Measurements from ENCODE around the gene YEATS4.

YEATS4 gene

GRCh38 chr12:69343357-69343756 is 16.2 kb upstream of the YEATS4 start:
- no peak for DNase-seq

DNA sequence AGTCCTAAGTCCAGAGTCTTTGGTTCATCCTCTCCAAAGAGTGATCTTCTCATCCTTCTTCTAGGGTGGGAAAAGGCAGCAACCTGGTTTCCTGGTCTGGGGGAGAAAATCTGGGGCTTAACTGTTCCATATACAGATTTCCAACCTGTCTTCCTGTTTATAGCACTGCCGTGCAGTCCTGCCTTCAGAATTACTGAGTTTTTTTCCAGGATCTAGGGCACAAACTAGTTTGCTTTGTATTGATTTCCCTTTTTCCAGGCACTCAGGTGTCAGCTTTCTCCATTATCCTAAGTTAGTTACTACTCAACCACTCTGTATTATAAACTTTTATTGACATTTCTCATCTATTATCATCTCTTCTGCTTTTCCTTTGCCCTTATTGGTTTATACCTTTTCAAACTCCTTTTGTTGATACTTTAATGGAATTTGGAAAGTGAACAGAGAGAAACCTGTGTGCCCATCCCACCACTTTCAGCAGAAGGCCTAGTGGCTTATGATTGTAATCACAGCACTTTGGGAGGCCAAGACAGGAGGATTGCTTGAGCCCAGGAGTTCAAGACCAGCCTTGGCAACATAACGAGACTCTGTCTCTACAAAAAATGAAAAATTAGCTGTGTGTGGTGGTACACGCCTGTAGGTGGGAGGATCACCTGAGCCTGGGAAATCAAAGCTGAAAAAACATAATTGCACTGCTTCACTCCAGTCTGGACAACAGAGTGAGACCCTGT is 15.5 kb upstream of the YEATS4 start:
- no peak for DNase-seq

GRCh38 chr12:69345077-69345476 is 14.5 kb upstream of the YEATS4 start:
- no peak for DNase-seq

- no peak for DNase-seq
Measured at GRCh38 chr12:69345742-69346141, 13.8 kb upstream of the YEATS4 start.

DNA sequence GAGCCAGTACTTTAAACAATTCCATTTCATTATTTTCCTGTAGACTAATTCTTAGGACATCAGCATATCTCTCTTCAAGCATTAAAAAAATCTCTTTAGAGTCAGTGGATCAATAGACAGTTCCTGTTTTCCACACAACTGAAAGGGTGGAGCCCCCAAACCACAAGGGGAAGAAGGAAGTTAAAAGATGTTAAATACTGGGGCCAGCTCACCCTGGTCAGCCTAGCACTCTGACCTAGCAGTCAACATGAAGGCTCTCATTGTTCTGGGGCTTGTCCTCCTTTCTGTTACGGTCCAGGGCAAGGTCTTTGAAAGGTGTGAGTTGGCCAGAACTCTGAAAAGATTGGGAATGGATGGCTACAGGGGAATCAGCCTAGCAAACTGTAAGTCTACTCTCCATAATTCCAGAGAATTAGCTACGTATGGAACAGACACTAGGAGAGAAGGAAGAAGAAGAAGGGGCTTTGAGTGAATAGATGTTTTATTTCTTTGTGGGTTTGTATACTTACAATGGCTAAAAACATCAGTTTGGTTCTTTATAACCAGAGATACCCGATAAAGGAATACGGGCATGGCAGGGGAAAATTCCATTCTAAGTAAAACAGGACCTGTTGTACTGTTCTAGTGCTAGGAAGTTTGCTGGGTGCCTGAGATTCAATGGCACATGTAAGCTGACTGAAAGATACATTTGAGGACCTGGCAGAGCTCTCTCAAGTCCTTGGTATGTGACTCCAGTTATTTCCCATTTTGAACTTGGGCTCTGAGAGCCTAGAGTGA is 11.2 kb upstream of the YEATS4 start, which contains the start of gene LYZ:
TSS of gene LYZ (plus strand) at position 220 of the 777 bp plus-strand sequence. CDS start at position 248, 28 bp downstream.
- DNase-seq: no peak

- no peak for DNase-seq
Measured at GRCh38 chr12:69350002-69350626, 9.4 kb upstream of the YEATS4 start.

DNA sequence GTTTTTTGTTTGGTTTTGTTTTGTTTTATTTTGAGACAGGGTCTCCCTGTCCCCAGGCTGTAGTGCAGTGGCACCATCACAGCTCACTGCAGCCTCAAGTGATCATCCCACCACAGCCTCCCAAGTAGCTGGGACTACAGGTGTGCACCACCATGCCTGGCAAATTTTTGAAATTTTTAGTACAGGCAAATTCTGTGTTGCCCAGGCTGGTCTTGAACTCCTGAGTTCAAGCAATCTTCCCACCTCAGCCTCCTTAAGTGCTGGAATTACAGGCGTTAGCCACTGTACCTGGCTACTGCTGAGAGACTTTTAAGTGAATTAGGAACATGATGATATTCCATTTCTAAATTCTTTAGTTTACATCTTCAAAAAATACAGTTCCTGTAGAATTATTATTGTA is 8.8 kb upstream of the YEATS4 start:
- no peak for DNase-seq

- no peak for DNase-seq
Measured at GRCh38 chr12:69351462-69352236, 7.9 kb upstream of the YEATS4 start.

- no peak for DNase-seq
Measured at GRCh38 chr12:69352904-69353303, 6.6 kb upstream of the YEATS4 start.

DNA sequence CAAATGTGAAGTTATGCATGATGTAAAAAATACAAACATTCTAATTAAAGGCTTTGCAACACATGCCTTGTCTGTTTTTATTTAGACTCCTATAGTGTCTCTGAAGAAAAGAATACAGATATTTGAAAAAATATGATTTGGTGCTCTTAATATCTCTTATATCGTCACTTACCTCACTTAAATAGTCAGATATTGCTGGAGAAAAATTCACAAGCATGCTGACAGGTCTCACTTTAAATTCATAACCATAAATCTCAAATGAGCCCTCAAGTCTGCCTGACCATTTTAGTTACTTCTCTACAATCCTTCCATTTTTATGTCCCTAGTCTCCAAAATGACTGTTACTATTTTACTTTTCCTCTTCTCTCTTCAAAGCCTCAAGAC is 5.4 kb upstream of the YEATS4 start:
- DNase-seq: no peak

- no peak for DNase-seq
Measured at GRCh38 chr12:69354556-69355187, 4.9 kb upstream of the YEATS4 start.

DNA sequence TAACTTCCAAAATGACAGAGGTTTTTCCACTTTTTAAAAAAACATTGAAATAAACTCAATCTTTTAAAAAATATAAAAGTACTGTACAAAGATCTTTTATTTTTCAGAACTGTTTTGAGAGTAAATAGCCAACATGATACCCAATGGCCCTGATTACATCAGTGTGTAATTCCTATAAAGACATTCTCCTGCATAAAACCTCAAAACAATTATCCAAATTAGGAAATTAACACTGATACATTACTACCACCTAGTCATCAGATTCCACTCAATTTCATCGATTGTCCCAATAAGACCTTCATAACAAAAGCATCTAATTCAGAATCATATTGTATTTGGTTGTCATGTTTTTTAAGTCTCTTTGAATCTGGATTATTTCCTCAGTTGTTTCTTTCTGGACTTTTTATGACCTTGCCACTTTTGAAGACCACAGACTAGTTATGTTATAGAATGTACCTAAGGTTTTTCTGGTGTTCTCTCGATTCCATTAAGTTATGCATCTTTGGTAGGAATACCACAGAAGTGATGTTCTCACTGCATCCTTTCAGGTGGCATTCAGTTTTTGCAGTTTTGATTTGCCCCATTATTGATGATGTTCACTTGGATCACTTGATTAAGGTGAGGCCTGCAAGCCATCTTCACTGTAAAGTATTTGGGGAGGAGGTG is 4.0 kb upstream of the YEATS4 start:
- no peak for DNase-seq

DNA sequence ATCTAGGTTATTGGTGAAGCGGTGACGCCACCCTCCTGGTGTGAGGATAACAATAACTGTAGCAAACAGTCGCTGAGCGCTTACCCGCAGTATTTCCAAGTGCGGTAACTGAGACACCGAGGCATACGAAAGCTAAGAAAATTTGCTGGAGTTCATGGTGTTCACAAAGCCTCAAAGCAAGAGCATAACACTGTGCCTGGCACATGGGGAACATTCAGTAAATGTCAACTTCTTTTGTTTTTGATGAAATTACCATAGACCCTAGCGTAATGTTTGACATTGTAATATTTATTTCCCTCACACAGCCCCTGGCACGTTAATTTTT is 767 bp downstream of the YEATS4 start:
- no peak for DNase-seq

- DNase-seq: no peak
Measured at GRCh38 chr12:69366796-69367195, 7.3 kb downstream of the YEATS4 start.

GRCh38 chr12:69368171-69368570 is 8.6 kb downstream of the YEATS4 start:
- DNase-seq: no peak

DNA sequence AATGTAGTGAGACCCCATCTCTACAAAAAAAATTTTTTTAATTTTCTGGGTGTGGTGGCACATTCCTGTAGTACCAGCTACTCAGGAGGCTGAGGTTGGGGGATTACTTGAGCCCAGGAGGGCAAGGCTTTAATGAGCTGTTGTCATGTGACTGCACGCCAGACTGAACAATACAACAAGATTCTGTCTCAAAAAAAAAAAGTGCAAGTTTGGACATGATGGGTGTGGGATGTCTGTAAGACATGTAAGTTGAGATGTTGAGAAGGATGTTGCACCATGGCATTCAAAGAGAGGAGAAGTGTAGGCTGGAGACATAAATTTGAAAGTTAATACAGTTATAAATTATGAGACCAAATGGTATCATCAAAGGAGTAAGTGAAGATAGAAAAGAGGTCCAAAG is 23.5 kb downstream of the YEATS4 start:
- no peak for DNase-seq

DNA sequence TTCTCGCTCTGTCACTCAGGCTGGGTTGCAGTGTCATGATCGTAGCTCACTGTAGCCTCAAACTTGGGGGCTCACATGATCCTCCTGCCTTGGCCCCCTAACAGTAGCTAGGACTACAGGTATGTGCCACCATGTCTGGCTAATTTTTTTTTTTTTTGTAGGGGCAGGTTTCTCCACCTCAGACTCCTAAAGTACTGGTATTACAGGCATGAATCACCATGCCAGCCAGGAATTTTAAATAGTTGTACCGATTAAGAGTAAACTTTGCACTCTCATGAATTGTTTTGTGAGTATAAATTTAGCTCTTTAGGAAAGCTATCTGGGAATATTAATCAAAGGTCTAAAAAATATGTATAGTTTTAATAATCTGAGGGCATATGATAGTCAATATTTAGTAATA is 25.5 kb downstream of the YEATS4 start:
- no peak for DNase-seq

DNA sequence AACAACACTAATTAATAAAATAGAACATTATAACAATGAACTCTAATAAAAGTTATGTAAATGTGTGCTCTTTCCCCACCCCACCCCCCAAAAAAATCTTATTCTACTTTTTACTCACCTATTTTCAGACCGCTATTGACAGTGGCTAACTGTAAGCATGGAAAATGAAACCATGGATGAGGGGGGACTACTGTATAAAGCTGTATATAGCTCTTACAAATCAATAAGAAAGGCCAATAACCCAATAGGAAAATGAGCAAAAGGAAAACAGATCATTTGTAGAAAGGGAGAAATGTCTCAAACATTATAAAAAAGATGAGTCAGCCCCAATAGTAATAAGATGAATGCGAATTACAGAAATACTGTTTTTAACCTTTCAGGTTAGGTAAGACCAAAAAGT is 27.4 kb downstream of the YEATS4 start:
- no peak for DNase-seq

DNA sequence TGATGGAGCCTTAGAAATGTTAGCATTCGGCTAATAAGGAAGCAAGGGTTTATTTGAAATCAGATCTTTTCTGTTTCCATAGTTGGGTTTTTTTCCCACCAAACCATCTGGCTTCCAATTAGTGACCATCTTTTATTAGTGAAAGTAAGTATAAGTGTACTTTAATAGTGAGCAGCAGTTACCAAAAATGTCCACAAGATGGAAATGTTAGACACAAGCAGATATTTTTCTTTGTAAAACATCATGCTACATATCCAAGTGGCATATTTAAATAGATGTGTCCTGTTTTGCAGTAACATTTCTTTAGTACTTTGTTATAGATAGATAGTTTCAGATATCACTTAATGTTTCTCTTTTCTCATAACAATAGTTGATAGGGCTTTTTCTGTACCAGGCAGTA is 28.8 kb downstream of the YEATS4 start:
- no peak for DNase-seq

- DNase-seq: no peak
Measured at GRCh38 chr12:69389831-69390230, 30.3 kb downstream of the YEATS4 start.

DNA sequence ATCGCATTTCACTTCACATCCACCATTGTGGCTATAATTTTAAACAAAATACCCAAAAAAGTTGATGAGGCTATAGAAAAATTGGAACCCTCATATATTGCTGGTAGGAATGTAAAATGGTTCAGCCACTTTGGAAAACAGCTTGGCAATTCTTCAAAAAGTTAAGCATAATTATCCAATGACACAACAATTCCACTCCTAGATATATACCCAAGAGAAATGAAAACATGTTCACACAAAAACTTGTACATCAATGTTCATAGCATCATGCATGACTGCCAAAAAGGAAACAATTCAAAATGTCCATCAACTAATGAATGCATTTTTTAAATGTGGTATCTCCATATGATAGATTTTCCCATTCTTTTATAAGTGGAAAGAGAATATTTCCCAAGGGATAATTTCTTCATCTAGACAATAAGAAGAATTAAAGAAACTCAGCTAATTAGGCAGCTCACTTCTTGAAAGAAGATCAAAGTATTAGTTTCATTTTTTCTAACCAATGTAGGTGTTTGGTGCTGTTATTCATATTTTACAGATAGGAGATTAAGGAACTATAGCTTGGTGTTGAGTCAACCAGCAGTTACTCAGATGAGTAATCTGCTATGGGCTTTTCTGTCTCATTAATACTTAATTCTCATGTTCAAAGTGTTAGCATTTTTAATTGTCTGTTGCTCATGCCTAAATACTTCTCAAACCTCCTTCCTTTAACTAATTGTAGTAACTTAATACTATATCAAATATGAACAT is 32.8 kb downstream of the YEATS4 start:
- no peak for DNase-seq

GRCh38 chr12:69396041-69396440 is 36.5 kb downstream of the YEATS4 start:
- no peak for DNase-seq

Data from NCI-H1417 treated with DMSO at 0.1 percent for 48 hours (cell line).